GM20431 (cell line): ENCODE measurements around the gene LZTS2.

ENCODE experiments used
- in situ Hi-C: fragments of 300-500 bp; cut with MseI, MboI; formaldehyde crosslinking; loops from one replicate; pipeline ENCODE4 v1.15.0; 2020; ENCODE audit warnings: low sequenced_read_pairs; ENCODE audit not compliant: unreplicated experiment

Gene LZTS2

DNA sequence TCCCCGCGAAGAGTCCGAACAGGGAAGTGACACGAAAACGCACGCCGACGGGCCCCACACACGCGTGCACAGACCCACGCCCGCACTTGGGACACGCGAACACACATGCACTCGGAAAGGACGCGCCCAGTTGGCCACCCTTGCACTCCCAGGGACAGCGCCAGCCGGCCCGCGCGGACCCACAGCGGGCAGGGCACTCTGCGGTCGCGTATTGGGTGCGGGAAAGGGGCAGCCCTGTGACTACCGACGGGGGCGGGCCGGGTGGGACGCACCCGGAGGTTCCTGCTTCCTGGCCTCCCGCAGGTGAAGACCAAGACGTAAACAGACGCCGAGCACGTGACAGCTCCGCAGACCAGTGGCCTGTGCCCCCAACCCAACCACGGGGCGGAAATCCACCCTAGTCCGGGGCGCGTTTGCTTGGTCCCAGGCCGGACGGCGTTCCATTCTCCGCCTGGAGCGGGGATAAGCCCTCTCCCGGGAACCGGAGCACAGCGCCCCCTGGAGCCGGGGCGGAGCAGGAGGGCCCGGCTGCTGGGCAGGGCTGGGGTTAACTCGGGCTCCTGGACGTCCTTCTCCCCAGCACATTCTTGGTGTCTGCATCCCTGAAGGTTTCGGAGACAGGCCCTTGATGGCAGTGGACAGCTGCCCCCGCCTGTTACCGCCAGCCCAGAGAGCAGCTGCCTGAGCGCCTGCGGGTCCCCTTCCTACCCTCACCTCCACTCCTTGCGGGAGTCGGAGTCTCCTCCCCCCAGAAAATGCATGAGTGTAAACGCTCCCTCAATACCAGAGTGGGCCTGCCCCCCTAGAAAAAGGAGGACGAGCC, 2.0 kb upstream of the LZTS2 start:
- in situ Hi-C loops: no loop called here

DNA sequence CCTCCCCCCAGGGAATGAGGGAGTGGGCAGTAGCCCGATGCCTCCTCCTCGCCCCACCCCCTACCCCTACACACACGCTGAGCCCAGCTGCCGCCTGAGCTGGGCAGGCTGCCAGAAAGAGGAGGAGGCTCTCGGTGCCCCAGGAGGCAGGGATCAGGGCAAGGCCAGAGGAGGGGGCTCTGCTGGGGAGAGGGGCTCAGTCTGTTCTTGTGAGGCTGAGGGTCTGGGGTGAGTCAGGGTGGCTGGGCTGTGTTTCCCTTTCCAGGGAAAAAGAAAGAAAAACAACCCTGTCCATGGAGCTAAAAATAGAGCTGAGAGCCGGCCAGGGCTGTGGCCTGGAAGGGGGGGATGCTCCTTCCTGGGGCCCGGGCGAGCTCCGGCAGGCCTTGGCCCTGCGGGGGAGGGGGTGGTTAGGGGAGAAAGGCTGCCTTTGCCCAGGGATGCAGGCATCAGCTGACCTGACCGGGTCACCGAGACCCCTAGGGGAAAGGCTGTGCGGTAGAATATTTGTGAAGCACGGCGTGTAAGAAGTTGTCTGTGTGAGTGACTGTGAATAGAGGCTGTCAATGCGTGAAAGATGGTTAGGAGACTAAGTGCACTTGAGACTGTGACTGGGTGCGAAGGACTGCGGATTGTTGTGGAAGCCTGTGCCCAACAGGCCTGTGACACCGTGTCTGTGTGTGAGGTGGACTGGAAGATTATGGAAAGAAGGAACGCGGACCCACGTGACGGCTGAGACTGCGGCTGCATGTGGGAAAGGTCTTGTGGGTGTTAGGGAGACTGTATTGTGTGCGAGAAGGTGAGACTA, 1.2 kb upstream of the LZTS2 start:
- in situ Hi-C loops: no loop called here

DNA sequence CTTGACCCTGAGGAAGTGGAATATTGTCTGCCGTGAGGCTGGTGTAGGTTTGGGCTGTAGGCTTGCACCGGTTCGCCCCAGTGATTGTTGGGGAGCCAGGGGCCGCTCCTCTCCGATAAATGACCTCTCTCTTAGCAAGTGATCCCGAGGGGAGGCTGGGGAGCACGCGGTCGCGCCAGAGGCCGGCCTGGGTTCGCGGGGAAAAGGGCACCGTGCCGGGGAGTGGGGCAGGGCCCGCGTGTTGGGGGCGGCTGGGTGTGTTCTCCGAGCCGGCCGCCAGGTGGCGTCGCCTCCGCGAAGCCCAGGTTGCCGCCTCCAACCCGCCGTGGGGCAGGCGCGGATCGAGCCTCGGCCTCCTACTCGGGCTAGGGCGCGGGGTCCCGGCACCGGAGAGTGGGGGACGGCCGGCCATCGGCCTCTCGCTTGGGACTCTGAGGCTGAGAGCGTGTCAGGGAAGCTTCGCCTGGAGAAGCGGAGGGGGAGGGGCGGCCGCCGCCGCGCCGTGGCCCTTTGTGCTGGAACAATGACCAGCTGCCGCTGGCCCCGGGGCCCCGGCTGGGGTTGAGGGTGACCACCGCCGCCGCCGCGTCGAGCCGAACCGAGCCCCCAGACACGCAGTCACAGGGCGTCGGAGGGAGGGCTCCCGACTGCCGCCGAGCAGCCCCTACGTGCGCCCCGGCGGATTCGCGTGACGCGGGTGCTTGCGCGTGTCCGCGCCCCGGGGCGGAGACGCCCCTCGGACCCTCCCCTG, 442 bp upstream of the LZTS2 start:
- in situ Hi-C loops: no loop called here

GRCh38 chr10:101000127-101000914, 713 bp downstream of the LZTS2 start:
- in situ Hi-C loops: no loop called here

GRCh38 chr10:101000915-101001658, 1.5 kb downstream of the LZTS2 start:
- in situ Hi-C loops: no loop called here

DNA sequence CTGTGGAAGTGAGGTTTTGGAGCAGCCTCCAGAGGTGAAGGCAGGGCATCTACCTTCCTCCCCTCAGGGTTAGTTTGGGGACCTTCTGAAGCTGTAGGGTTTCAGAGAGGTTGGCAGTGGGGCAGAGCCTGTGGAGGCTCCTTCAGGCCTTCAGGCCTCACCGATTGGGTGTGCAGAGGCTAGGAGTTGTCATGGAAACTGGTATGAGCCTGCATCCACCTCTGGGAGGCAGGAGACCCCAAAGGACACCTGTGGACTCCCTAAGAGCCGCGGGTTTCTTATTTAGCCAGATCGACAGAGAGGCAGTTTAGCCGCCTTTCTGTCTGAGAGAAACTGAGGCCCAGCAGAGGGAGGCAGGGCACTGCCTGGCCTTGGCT, 2.0 kb downstream of the LZTS2 start:
- in situ Hi-C loops: no loop called here

- in situ Hi-C loops: no loop called here
These were observed 2.8 kb downstream of the LZTS2 start for GRCh38 chr10:101002456-101002855.

DNA sequence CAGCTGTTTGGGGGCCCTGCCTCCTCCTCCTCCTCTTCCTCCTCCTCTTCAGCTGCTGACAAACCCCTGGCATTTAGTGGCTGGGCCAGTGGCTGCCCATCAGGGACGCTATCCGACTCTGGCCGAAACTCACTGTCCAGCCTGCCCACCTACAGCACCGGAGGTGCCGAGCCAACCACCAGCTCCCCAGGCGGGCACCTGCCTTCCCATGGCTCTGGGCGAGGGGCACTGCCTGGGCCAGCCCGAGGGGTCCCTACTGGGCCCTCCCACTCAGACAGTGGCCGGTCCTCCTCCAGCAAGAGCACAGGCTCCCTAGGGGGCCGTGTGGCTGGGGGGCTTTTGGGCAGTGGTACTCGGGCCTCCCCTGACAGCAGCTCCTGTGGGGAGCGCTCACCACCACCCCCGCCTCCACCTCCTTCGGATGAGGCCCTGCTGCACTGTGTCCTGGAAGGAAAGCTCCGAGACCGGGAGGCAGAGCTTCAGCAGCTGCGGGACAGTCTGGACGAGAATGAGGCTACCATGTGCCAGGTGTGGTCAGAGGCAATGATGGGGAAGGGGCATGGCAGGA, 4.1 kb downstream of the LZTS2 start:
- in situ Hi-C loops: no loop called here

- in situ Hi-C loops: no loop called here
These were observed 5.8 kb downstream of the LZTS2 start for GRCh38 chr10:101005361-101005760.

DNA sequence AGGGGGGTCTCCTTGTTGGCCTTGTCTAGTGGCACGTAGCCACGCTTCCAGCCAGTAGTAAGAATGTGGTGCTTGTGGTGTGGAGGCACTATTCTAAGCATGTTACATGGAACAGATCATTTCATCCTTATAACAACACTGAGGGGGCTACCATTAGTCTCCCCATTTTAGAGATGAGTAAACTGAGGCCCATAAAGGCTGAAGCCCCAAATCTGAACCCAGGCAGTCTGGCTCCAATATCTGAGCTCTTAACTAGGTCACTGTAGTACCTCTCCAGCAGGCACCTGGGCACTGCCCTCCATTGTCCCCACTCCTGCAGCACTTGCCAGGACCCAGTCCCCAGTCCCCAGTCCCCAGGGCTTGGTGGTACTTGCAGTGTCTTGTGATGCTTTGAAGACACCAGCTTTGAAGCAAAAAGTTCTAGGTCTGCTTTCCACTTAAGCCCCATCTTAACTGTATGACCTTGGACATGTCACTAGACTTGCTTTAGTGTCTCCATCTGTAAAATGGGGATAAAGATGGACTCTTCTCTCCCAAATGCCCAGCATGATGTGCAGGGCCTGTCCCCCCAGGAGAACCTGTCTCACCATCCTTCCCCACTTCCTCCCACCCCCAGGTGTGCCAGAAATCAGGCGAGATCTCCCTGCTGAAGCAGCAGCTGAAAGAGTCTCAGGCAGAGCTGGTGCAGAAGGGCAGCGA, 6.4 kb downstream of the LZTS2 start:
- in situ Hi-C loops: no loop called here

- in situ Hi-C loops: no loop called here
These were observed 7.0 kb downstream of the LZTS2 start for GRCh38 chr10:101006593-101007098.

GRCh38 chr10:101007099-101007711, 7.6 kb downstream of the LZTS2 start:
- in situ Hi-C loops: no loop called here

- in situ Hi-C loops: no loop called here
These were observed 8.6 kb downstream of the LZTS2 start for GRCh38 chr10:101007915-101008822.

DNA sequence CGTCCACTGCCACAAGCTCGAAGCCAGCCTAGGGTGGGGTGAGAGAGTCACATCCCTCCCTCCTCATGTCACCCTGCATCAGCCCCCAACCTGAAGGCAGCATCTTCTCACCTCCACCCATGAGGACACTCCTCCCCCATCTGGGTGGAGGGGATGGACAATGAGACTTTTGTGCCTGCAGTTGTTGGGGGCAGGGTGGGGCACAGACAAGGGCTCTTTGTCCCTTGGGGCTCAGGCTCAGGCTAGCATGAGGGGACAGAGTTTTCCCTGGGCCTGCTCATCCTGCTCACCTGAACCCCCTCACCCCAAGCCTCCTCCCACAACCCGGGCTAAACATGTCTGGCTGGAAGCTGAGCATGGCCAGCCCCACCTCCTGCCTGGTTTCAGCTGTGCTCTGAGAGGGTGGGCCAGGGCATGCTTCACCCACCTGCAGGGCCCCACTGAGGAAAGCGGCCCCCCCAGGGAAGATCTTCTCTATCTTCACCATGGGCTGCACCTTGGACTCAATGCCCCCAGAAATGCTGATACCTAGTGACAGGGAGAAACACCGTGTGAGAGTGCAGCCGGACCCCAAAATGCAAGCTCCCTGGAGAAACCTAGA, 9.3 kb downstream of the LZTS2 start:
- in situ Hi-C loops: no loop called here

GRCh38 chr10:101010329-101010728, 10.7 kb downstream of the LZTS2 start:
- in situ Hi-C loops: no loop called here
